Measurements from ENCODE around the gene CUL4B.
"Not testable (repeated sequence)": the region's sequence is repeated elsewhere in the genome, so short reads cannot be mapped to it uniquely, and the experiment has no call there.

Gene CUL4B

GRCh38 chrX:120485638-120486520, 74.9 kb downstream of the CUL4B start:
- TF ChIP-seq CTCF (conservative IDR thresholded peaks at IDR 0.05), result peak; percentile 57
- H3K27ac ChIP-seq, result peak overlapping the region; percentile 66

- no peak for TF ChIP-seq CTCF (conservative IDR thresholded peaks at IDR 0.05)
- peak overlapping the region; percentile 66 for H3K27ac ChIP-seq
Observed at GRCh38 chrX:120485315-120485637, 75.5 kb downstream of the CUL4B start.

GRCh38 chrX:120477453-120477852, 83.3 kb downstream of the CUL4B start:
- TF ChIP-seq CTCF (conservative IDR thresholded peaks at IDR 0.05), result no peak

GRCh38 chrX:120476714-120477113, 84.0 kb downstream of the CUL4B start:
- no peak for TF ChIP-seq CTCF (conservative IDR thresholded peaks at IDR 0.05)
- H3K27ac ChIP-seq, result no peak overlapping the region

More at GRCh38 chrX:120477453-120477852, 83.3 kb downstream of the CUL4B start:
- no peak overlapping the region for H3K27ac ChIP-seq

- not testable (repeated sequence) for H3K27ac ChIP-seq
- peak; percentile 65 for TF ChIP-seq CTCF (conservative IDR thresholded peaks at IDR 0.05)
Observed at GRCh38 chrX:120475447-120475846, 85.3 kb downstream of the CUL4B start.

All from VCaP (cell line).